Karpas-422 (cell line): ENCODE measurements around the gene LSMEM2. TPM values are rescaled to one million over a fixed set of nuclear protein-coding genes. Genes with fewer than 3 reads are reported as not detected.
A peak's percentile ranks its signal among the peaks of the same experiment; 100 is the strongest.

ENCODE experiments used
- DNase-seq: peaks from one replicate; pipeline ENCODE4 v3.0.0-alpha.2; 2015
- H2AFZ ChIP-seq: fragments of 200-600 bp; sonication (generic); 2 replicates; pipeline ENCODE4 v1.6.1; 2014; ENCODE audit warnings: antibody characterized with exemption, low read length, mixed read lengths
- H3K27ac ChIP-seq: fragments of 200-600 bp; sonication (generic); 2 replicates; pipeline ENCODE4 v1.5.1; 2014; ENCODE audit warnings: mild to moderate bottlenecking, low read length, moderate library complexity
- H3K27me3 ChIP-seq: fragments of 200-600 bp; sonication (generic); 2 replicates; pipeline ENCODE4 v1.6.1; 2014; ENCODE audit warnings: low read length, mixed read lengths
- H3K36me3 ChIP-seq: fragments of 200-600 bp; sonication (generic); 2 replicates; pipeline ENCODE4 v1.6.1; 2014; ENCODE audit warnings: low read length, mixed read lengths; ENCODE audit not compliant: insufficient read depth
- H3K4me1 ChIP-seq: fragments of 200-600 bp; sonication (generic); 2 replicates; pipeline ENCODE4 v1.6.1; 2014; ENCODE audit warnings: mild to moderate bottlenecking, low read length, mixed read lengths
- H3K4me2 ChIP-seq: fragments of 200-600 bp; sonication (generic); 2 replicates; pipeline ENCODE4 v1.6.1; 2014; ENCODE audit warnings: low read length, low read depth, mild to moderate bottlenecking; ENCODE audit not compliant: poor library complexity, severe bottlenecking
- H3K4me3 ChIP-seq: fragments of 200-600 bp; sonication (generic); 2 replicates; pipeline ENCODE4 v1.5.1; 2014; ENCODE audit warnings: mild to moderate bottlenecking, antibody characterized with exemption, low read length, mixed read lengths
- H3K79me2 ChIP-seq: fragments of 200-600 bp; sonication (generic); 2 replicates; pipeline ENCODE4 v1.6.1; 2014; ENCODE audit warnings: mild to moderate bottlenecking, low read length, mixed read lengths
- H3K9ac ChIP-seq: fragments of 200-600 bp; sonication (generic); 2 replicates; pipeline ENCODE4 v1.6.0; 2014; ENCODE audit warnings: low read length
- H3K9me2 ChIP-seq: fragments of 200-600 bp; sonication (generic), shearing (Covaris generic); replicated peaks from 2 replicates; pipeline ENCODE4 v1.6.0; 2014; ENCODE audit warnings: mild to moderate bottlenecking, low read length, moderate library complexity; ENCODE audit not compliant: insufficient read depth
- H3K9me3 ChIP-seq: fragments of 300-700, 200-600 bp; sonication (generic); 2 replicates; pipeline ENCODE4 v1.6.1; 2014; ENCODE audit warnings: low read length, mixed read lengths
- H4K20me1 ChIP-seq: fragments of 200-600 bp; sonication (generic); 2 replicates; pipeline ENCODE4 v1.6.1; 2014; ENCODE audit warnings: mild to moderate bottlenecking, antibody characterized with exemption, low read length, low read depth; ENCODE audit not compliant: insufficient read depth
- total RNA-seq: library from RNA; depleted of rRNA; stranded (reverse); fragments of >200 nt; shearing (Covaris generic); gene quantifications from 2 replicates; pipeline ENCODE4 v1.2.3, GENCODE V29; 2014; ENCODE audit warnings: low replicate concordance; rRNA removed

Gene LSMEM2
- total RNA-seq, 1 experiment from 2014 or later = not detected

DNA sequence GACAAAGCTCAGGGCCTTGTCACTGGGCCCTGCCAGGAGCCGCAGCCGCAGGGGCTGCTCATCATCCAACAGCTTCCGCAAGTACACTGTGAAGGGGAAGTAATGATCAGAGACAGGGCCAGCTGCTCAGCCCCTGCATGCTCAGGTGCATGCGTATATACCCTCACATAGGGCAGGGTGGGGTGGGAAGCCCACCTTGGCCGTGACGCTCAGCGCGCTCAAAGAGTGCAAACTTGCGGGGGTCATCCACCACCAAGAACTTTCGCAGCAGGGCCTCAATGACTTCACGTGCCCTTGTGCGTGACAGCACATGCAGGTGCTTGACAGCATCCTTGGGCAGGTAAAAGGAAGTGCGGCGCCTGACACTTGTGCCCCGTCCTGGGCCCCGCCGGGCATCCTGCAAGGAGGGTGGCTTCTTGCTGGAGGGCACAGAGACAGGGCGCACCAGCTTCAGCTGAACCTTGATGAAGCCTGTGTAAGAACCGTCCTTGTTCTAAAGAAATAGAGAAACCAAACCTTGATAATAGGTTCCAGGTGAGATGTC is 52.5 kb downstream of the LSMEM2 start:
- Histone ChIP-seq H3K9me2 (no peaks in the 10 kb centered on the region), H3K9me3 (no peaks in the 10 kb centered on the region), H3K9ac (no peak overlapping the region), H3K4me3 (no peak overlapping the region), H3K4me2 (no peak overlapping the region), H3K36me3 (peaks cover 43% of the 10 kb centered on the region), H3K79me2 (peaks cover 48% of the 10 kb centered on the region), H3K27me3 (no peaks in the 10 kb centered on the region), H3K4me1 (peaks cover 57% of the 10 kb centered on the region), H3K27ac (no peak overlapping the region), H4K20me1 (peaks cover 22% of the 10 kb centered on the region; the same call in 1 of the 2 replicates), H2AFZ (no peak overlapping the region)
- DNase-seq = no peak

DNA sequence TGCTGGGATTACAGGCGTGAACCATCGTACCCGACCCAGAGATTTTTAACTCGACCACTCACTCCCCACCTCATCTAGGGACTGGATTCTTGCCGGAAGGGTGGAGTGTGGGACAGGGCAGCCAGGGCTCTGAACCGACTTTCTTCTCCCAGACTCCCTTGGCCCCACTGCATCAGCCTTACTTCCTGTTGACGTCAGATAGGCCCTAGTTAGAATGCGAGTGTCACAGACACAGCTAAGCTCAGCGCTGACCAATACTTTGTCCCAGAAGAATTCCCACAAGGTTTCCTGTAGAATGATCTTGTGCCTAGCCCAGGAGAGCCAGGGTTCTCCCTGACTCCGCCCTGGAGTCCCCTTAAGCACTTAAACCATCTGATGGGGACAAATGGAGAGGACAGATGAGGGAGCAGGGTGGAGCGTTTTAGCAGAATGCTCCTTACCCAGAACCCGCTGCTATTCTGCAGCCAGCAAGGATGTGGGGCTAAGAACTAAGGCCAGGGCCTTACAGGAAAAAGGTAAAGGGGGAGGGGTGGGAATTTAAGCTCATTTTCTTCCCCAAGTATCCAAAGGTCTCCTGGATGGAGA is 54.9 kb downstream of the LSMEM2 start:
- Histone ChIP-seq H2AFZ (no peak overlapping the region), H3K27me3 (no peaks in the 10 kb centered on the region), H3K27ac (no peak overlapping the region), H3K36me3 (peaks cover 46% of the 10 kb centered on the region), H3K9ac (no peak overlapping the region), H3K9me2 (no peaks in the 10 kb centered on the region), H3K4me3 (no peak overlapping the region), H4K20me1 (peaks cover 20% of the 10 kb centered on the region; the same call in 1 of the 2 replicates), H3K9me3 (no peaks in the 10 kb centered on the region), H3K79me2 (peaks cover 54% of the 10 kb centered on the region), H3K4me1 (peaks cover 55% of the 10 kb centered on the region), H3K4me2 (no peak overlapping the region)
- DNase-seq = no peak

DNA sequence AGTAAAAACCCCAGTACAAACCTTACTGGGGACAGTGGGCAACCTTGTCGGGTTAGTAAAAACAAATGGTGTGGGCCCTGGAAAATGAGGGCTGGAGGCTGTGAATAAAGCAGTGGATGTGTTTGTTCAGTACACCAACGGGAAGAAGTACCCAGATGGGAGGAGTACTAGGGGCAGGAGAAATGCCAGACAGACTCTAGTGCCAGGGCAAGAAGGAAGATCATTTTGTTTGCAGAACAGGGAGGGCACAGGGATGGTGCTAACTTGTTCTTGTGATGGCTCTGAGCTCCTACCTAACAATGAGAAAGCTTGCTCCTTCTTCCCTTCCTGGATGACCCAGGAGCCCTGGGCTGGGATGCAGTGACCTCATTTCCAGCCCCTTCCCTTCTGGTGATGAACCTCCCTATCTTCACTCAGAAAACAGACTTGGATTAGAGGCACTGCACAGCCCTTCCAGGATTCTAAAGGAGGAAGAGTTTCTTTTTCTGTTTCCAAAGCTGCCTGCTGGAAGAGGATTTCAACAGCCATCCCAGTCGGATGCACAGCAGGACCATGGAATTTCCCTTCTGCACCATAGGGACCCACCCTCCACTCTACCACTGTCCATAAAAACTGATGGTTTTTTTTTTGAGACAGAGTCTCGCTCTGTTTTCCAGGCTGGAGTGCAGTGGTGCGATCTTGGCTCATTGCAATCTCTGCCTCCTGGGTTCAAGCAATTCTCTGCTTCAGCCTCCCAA is 55.6 kb downstream of the LSMEM2 start:
- Histone ChIP-seq H2AFZ (no peak overlapping the region), H3K9ac (peak overlapping the region; percentile 40; the same call in 1 of the 2 replicates), H3K9me2 (no peaks in the 10 kb centered on the region), H3K4me2 (no peak overlapping the region), H3K9me3 (no peaks in the 10 kb centered on the region), H3K4me1 (peaks cover 56% of the 10 kb centered on the region), H3K79me2 (peaks cover 59% of the 10 kb centered on the region), H3K27ac (no peak overlapping the region; the same call in 1 of the 2 replicates), H3K36me3 (peaks cover 45% of the 10 kb centered on the region), H4K20me1 (peaks cover 20% of the 10 kb centered on the region; the same call in 1 of the 2 replicates), H3K27me3 (no peaks in the 10 kb centered on the region), H3K4me3 (no peak overlapping the region)
- DNase-seq = no peak

DNA sequence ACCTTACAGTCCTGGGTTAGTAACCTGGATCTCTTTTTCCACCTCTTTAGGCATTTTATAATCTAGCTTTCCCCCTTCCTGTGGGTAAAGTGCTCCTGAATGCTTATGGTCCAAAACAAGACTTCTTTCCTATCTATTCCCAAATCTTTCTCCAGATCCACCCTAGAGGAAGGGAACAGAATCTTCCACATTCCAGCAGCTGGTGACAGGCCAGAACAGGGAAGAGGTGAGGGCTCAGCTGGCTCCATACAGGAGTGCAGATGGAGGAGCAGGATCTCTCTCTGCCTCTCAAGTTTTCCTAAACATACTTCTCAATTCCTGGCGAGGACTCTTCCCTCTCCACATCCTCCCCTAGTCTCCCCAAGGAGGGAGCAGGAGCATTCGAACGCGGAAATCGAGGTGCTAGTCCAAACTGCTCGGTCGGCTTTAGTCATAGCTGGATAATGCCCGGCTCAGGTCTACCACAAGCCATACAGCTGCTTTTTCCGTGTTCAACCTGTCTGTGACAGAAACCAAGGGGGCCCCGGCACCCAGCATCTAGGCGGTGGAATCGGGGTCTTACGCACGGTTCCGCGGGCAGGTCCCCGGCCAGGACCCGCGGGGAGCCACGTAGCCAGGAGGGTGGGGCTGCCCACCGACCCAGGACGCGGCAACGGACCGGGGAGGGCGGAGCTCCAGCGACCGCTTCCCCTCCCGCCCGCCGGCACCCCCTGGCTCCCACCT is 57.7 kb downstream of the LSMEM2 start:
- Histone ChIP-seq H3K36me3 (peaks cover 29% of the 10 kb centered on the region), H3K9me2 (no peaks in the 10 kb centered on the region), H3K9me3 (no peaks in the 10 kb centered on the region), H3K27ac (peak overlapping the region; percentile 91), H3K79me2 (peaks cover 68% of the 10 kb centered on the region), H3K27me3 (no peaks in the 10 kb centered on the region), H2AFZ (peak overlapping the region; percentile 16; the same call in 1 of the 2 replicates), H3K9ac (peak overlapping the region; percentile 99), H3K4me3 (peak overlapping the region; percentile 95), H3K4me1 (peaks cover 64% of the 10 kb centered on the region), H3K4me2 (peak overlapping the region; percentile 97), H4K20me1 (peaks cover 20% of the 10 kb centered on the region; the same call in 1 of the 2 replicates)
- no peak for DNase-seq

DNA sequence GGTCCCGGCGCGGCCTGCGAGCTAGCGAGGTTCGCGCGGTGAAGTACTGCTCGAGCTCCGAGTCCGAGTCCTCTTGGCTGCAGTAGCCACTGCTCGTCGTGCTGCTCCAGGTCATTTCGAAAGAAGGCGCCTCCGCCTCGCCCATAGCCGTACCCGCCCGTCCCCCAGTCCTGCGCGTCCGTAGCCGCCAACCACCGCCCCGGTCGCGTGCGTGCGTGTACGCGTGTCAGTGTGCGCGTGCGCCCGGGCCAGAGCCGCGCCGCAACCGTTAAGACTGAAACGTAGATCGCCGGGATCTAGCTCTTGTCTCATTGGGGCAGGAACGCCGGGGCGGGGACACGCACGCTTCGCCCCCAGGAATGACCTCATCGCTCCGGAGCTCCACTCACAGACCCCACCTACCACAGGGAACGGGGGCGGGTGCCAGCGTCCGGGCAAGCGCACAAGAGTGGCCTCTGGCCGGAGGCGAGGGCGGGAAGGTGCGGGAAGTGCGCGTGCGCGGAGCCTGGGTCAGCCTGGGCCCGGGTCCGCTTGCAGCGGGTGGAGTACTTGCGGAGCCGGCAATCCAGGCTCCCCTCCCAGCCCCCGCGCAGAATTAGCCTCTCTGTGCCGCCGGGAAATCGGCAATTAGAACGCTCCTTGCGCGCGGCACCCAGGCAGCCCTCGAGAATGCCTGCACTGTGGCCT is 58.4 kb downstream of the LSMEM2 start:
- H3K4me3 ChIP-seq = peak overlapping the region; percentile 95
- peaks cover 66% of the 10 kb centered on the region for H3K4me1 ChIP-seq
- H4K20me1 ChIP-seq = peaks cover 20% of the 10 kb centered on the region; the same call in 1 of the 2 replicates
- peaks cover 66% of the 10 kb centered on the region for H3K79me2 ChIP-seq
- H3K9me2 ChIP-seq = no peaks in the 10 kb centered on the region
- peak overlapping the region; percentile 97 for H3K4me2 ChIP-seq
- DNase-seq = peak; percentile 99
- H3K36me3 ChIP-seq = peaks cover 22% of the 10 kb centered on the region
- peak overlapping the region; percentile 99 for H3K9ac ChIP-seq
- H2AFZ ChIP-seq = peak overlapping the region; percentile 16; the same call in 1 of the 2 replicates
- H3K9me3 ChIP-seq = no peaks in the 10 kb centered on the region
- H3K27ac ChIP-seq = peak overlapping the region; percentile 91
- H3K27me3 ChIP-seq = no peaks in the 10 kb centered on the region

Other genes starting within 250 kb of the LSMEM2 start
- 179 and 239 TPM in 2 replicates for gene RBM5, start 190.2 kb upstream of the LSMEM2 start, total RNA-seq
- gene SEMA3F, start 123.8 kb upstream of the LSMEM2 start, total RNA-seq = not detected in 2 replicates
- not detected in 2 replicates for gene GNAT1, start 87.5 kb upstream of the LSMEM2 start, total RNA-seq
- not detected in 2 replicates for gene SLC38A3, start 73.8 kb upstream of the LSMEM2 start, total RNA-seq
- gene GNAI2, start 42.9 kb upstream of the LSMEM2 start, total RNA-seq = 151 and 174 TPM in 2 replicates
- 0.15 and 0.29 TPM in 2 replicates for gene SEMA3B, start 9.9 kb upstream of the LSMEM2 start, total RNA-seq
- 75.2 and 82.1 TPM in 2 replicates for gene IFRD2, start 13.3 kb downstream of the LSMEM2 start, total RNA-seq
- 9.3 and 17.2 TPM in 2 replicates for gene HYAL3, start 20.3 kb downstream of the LSMEM2 start, total RNA-seq
- gene NAA80, start 20.3 kb downstream of the LSMEM2 start, total RNA-seq = 18.1 and 20.3 TPM in 2 replicates
- gene HYAL1, start 24.5 kb downstream of the LSMEM2 start, total RNA-seq = 0.14 and 0.71 TPM in 2 replicates
- 12.8 and 22.5 TPM in 2 replicates for gene HYAL2, start 43.7 kb downstream of the LSMEM2 start, total RNA-seq
- 38.1 and 49.6 TPM in 2 replicates for gene TUSC2, start 49.1 kb downstream of the LSMEM2 start, total RNA-seq
- 33.3 and 69.4 TPM in 2 replicates for gene RASSF1, start 61.7 kb downstream of the LSMEM2 start, total RNA-seq
- 1.3 and 1.4 TPM in 2 replicates for gene ZMYND10, start 66.6 kb downstream of the LSMEM2 start, total RNA-seq
- 51.2 and 71.1 TPM in 2 replicates for gene NPRL2, start 71.7 kb downstream of the LSMEM2 start, total RNA-seq
- gene CYB561D2, start 71.8 kb downstream of the LSMEM2 start, total RNA-seq = 32.5 and 35.0 TPM in 2 replicates
- 13.8 and 25.8 TPM in 2 replicates for gene TMEM115, start 80.4 kb downstream of the LSMEM2 start, total RNA-seq
- gene CACNA2D2, start 224.5 kb downstream of the LSMEM2 start, total RNA-seq = not detected in 2 replicates